CD4-positive, alpha-beta memory T cell (primary cell): ENCODE data around the gene CBFA2T3. TPM values are rescaled to one million over a fixed set of nuclear protein-coding genes. Genes with fewer than 3 reads are reported as not detected.
A peak's percentile ranks its signal among the peaks of the same experiment; 100 is the strongest.

Experiments
- CTCF ChIA-PET: fragments of 350-600 bp; sonication (Branson Sonifier 250); formaldehyde crosslinking; loops from one replicate; lab custom pipeline; 2021; ENCODE audit warnings: inconsistent platforms; ENCODE audit not compliant: partially characterized antibody; lab: Charles Lee
- POLR2A ChIA-PET: fragments of 350-600 bp; sonication (Branson Sonifier 250); formaldehyde crosslinking; loops from one replicate; lab custom pipeline; 2021; ENCODE audit not compliant: partially characterized antibody; lab: Charles Lee
- DNase-seq, 5 donors: peaks; one replicate each; pipeline versions ENCODE4 v3.0.0 to v3.0.0-alpha.2; 2020 to 2022; ENCODE audit warnings: mixed read lengths in 1 of 5
- H3K27ac ChIP-seq: one replicate; pipeline ENCODE4 v1.7.0; 2013; ENCODE audit warnings: low read depth, low read length
- H3K27me3 ChIP-seq: 2 replicates; pipeline ENCODE4 v1.7.0; 2013; ENCODE audit warnings: mild to moderate bottlenecking, low read length, moderate library complexity; ENCODE audit not compliant: insufficient read depth
- H3K36me3 ChIP-seq: 2 replicates; pipeline ENCODE4 v1.7.0; 2013; ENCODE audit warnings: mild to moderate bottlenecking, low read length, moderate library complexity; ENCODE audit not compliant: insufficient read depth
- H3K4me1 ChIP-seq: 2 replicates; pipeline ENCODE4 v1.7.0; 2013; ENCODE audit warnings: mild to moderate bottlenecking, low read length, moderate library complexity; ENCODE audit not compliant: insufficient read depth
- H3K4me3 ChIP-seq, 2 donors: one replicate each; pipeline ENCODE4 v1.7.0; 2013; ENCODE audit warnings: low read length in 2 of 2, mild to moderate bottlenecking in 1 of 2
- H3K9me3 ChIP-seq, 2 donors: one replicate each; pipeline ENCODE4 v1.7.0; 2013; ENCODE audit warnings: low read length in 2 of 2, control low read depth in 1 of 2; ENCODE audit not compliant: control insufficient read depth in 1 of 2
- H3K27ac Mint-ChIP-seq, 7 donors: one replicate each; pipeline ENCODE4 v1.8.0; 2020 to 2021; ENCODE audit warnings: mixed read lengths in 7 of 7, mild to moderate bottlenecking in 6 of 7, inconsistent platforms in 3 of 7, moderate library complexity in 3 of 7
- H3K27me3 Mint-ChIP-seq, 2 donors: one replicate each; pipeline ENCODE4 v1.8.0; 2020 to 2021; ENCODE audit warnings: mixed read lengths in 2 of 2
- H3K36me3 Mint-ChIP-seq, 2 donors: one replicate each; pipeline ENCODE4 v1.8.0; 2020 to 2021; ENCODE audit warnings: mixed read lengths in 2 of 2, inconsistent platforms in 1 of 2, mild to moderate bottlenecking in 1 of 2
- H3K4me1 Mint-ChIP-seq, 4 donors: one replicate each; pipeline ENCODE4 v1.8.0; 2020 to 2021; ENCODE audit warnings: mixed read lengths in 4 of 4, mild to moderate bottlenecking in 1 of 4
- H3K4me3 Mint-ChIP-seq, 8 donors: one replicate each; pipeline ENCODE4 v1.8.0; 2020 to 2021; ENCODE audit warnings: mixed read lengths in 8 of 8, mild to moderate bottlenecking in 7 of 8, moderate library complexity in 6 of 8, inconsistent platforms in 3 of 8
- H3K9me3 Mint-ChIP-seq, 8 donors: one replicate each; pipeline ENCODE4 v1.8.0; 2020 to 2021; ENCODE audit warnings: mixed read lengths in 8 of 8, mild to moderate bottlenecking in 5 of 8, inconsistent platforms in 3 of 8, moderate library complexity in 1 of 8
- intact Hi-C: fragments of 100-400 bp; cut with micrococcal nuclease; formaldehyde crosslinking; loops from one replicate; pipeline ENCODE4 v1.15.1; 2023
- polyA plus RNA-seq, 2 donors: library from polyadenylated mRNA; unstranded; fragments of 300-500 nt; fragmentation: Illumina TruSeq; gene quantifications; one replicate each; pipeline ENCODE4 v1.2.3, GENCODE V29; 2021
- total RNA-seq, 2 experiments: library from RNA; stranded (reverse); gene quantifications; one replicate each; pipeline ENCODE4 v1.2.3, GENCODE V29; 2021

Gene CBFA2T3
- total and polyA plus RNA-seq, 4 experiments from 2014 or later, result 0.11 to 0.14 TPM; not detected in 2

DNA sequence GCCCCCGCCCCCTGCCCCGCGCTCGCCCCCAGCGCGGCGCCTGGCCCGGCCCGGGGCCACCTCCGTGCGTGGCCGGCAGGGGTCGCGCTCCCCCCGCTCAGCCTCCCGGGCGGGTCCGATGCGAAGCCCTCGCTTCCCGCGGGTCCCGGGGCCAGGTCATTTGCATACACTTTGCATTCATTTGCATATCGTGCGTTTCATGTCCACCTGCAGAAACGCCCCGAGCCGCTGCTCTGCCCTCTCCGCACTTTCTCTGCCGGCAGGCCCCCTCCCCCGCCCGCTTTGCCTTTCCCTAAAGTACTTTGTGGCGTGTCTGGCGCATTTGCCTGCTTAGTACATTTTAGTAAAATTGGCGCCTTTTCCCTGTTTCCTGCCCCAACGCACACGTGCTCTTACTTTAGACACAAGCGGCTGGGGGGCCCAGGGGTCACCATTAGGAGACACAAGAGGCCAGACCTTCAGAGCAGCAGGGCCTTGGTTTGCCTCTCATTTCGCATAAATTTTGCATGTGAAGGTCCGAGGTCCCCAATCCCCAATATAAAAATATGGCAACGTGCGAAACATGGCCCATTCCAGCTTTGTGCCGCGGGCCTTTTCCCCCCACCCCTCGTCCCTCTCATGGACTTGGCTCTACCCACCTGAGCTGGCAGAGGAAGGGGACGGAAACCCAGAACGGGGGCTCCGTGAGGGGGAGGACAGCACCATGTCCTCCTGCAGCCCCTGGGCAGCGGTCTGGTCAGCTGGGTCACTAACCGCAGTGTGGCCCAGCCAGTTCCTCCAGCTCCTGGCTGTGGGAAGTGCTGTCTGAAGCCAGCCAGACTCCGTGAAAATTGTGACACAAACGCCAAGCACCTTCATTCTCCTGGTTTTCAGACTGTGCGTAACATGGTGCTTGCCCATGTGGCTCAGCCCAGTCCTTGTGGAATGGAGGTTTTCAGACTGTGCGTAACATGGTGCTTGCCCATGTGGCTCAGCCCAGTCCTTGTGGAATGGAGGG is 34.8 kb downstream of the CBFA2T3 start:
- peaks cover 17% of the 10 kb centered on the region for H3K27me3 ChIP-seq
- peaks cover 13% of the 10 kb centered on the region for H3K4me1 ChIP-seq
- H3K27ac ChIP-seq, result no peak overlapping the region
- no peak overlapping the region for H3K4me3 ChIP-seq
- peak overlapping the region in 7 of 8 donors; percentile 41 to 70 (median 52) for H3K4me3 Mint-ChIP-seq
- no peaks in the 10 kb centered on the region for H3K36me3 Mint-ChIP-seq
- no peaks in the 10 kb centered on the region for H3K9me3 ChIP-seq
- peaks cover 20 to 33% of the 10 kb centered on the region in 2 donors for H3K27me3 Mint-ChIP-seq
- intact Hi-C loops, result loop anchor here (1.0 kb wide), 2 partner anchors 225 to 274 kb away; no protein-coding TSS in a partner anchor
- POLR2A ChIA-PET, result interaction anchor here (1.0 to 1.1 kb wide), 2 partner anchors 173 to 276 kb away, joined by 3 read pairs; partner anchors contain the start of gene ZNF778
- CTCF ChIA-PET, result interaction anchor here (0.7 to 1.6 kb wide), 5 partner anchors 155 to 274 kb away, joined by 3 to 9 read pairs (median 4); no protein-coding TSS in a partner anchor
- DNase-seq, result peak in 4 of 5 donors; percentile 37 to 48 (median 42)
- no peaks in the 10 kb centered on the region for H3K36me3 ChIP-seq
- H3K4me1 Mint-ChIP-seq, result peaks cover 0 to 14% (median 9%) of the 10 kb centered on the region in 4 donors
- H3K27ac Mint-ChIP-seq, result peak overlapping the region in 1 of 7 donors; percentile 37
- H3K9me3 Mint-ChIP-seq, result no peaks in the 10 kb centered on the region

DNA sequence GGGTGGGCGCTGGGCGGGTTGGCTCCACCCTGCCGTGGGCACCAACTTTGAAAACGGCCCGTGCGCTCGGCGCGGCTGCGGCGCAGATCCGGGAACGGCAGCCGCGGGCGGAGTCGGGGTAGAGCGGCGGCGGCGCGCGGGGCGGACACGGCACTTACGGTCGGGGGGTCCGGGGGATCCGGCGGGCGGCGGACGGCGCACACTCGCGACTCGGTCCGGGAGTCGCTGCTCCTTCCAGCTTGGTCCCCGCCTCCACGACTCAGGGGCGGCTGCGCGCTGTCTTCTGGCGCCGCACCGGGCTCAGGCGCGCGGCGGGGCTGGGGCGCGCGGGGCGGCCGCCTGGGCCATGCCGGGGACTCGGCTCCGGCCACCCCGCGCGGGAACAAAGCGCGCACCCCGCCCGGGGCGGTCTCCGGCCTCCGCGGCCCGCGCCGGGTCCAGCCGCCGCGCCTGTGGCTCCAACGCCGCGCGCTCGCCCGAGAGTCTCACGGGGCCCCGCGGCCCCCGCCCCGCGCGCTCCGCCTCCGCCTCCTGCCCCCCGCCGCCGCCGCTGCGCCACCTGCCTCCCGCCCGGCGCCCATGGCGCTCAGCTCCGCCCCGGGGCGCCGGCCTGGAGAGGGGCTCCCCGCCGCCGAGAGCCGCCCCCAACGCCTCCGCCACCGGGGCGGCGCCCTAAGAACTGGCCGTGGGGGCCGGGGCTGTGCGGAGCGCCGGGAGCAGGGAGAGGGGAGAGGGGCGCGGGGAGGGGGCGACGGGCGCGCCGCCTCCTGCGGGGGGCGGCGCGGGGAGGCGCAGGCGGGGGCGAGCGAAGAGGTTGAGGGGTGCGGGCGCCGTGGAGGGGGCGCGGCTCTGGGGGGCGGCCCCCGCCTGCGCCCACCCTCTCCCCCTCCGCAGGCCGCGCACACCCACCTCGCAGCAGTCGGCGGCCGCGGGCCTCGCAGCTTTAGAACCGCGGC is 35.9 kb downstream of the CBFA2T3 start:
- no peak overlapping the region for H3K27ac ChIP-seq
- H3K27me3 Mint-ChIP-seq, result peaks cover 23 to 37% of the 10 kb centered on the region in 2 donors
- H3K36me3 ChIP-seq, result no peaks in the 10 kb centered on the region
- H3K27me3 ChIP-seq, result peaks cover 17% of the 10 kb centered on the region
- ChIA-PET POLR2A (interaction anchor here (1.0 kb wide), 2 partner anchors 174 to 277 kb away, joined by 3 to 4 read pairs; partner anchors contain the start of gene ZNF778), CTCF (no interaction called here)
- H3K9me3 ChIP-seq, result no peaks in the 10 kb centered on the region
- no peak for DNase-seq
- H3K36me3 Mint-ChIP-seq, result no peaks in the 10 kb centered on the region
- H3K4me1 ChIP-seq, result peaks cover 13% of the 10 kb centered on the region
- H3K27ac Mint-ChIP-seq, result no peak overlapping the region
- H3K4me3 ChIP-seq, result no peak overlapping the region
- intact Hi-C loops, result loop anchor here (1.0 kb wide), 1 partner anchor 226 kb away; no protein-coding TSS in a partner anchor
- peaks cover 0 to 14% (median 9%) of the 10 kb centered on the region in 4 donors for H3K4me1 Mint-ChIP-seq
- no peaks in the 10 kb centered on the region for H3K9me3 Mint-ChIP-seq
- H3K4me3 Mint-ChIP-seq, result no peak overlapping the region

DNA sequence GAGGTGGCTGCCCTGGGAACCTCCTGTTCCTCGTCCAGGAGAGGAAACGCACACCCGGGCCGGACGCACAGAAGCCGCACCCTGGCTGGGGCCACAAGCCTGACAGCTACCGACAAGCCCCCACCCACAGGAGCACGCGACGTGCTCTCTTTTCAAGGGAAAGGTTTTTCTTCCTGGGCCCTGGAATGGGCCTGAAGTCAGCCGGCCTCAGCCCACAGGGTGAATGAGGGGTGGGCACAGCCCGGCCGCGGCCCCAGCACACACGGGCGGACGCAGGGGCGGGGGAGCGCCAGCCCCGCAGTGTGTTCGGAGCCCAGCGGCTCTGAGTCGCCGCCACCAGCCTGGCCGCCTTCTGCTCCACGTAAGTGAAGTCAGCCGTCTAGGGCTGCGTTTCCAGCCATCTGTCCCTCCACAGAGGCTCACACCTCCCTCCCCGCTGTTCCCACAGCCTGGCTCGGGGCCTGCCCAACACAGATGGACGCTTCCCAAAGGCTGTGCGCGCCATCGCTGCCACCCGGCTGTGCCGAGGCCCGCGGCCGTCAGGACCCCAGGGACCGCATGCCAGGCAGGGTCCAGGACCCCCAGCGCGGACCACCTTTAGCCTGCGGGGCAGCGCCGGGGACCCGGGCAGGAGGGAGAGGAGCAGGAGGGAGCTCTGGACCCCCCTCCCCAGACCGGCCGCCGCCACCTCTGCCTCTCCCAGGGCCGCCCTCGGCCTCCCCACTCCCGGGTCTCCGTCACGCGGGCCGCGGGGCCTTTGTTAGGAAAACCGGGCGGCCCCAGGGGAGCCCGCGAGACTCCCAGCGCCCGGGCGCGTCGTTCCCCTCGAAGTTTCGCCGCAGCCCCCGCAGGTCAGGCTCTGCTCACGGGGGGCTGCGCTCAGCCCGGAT is 36.8 kb downstream of the CBFA2T3 start:
- intact Hi-C loops, result no loop called here
- peaks cover 13% of the 10 kb centered on the region for H3K4me1 ChIP-seq
- ChIA-PET POLR2A (interaction anchor here (1.0 kb wide), 1 partner anchor 277 kb away, joined by 4 read pairs; the partner anchor contains the start of gene ZNF778), CTCF (no interaction called here)
- no peaks in the 10 kb centered on the region for H3K9me3 ChIP-seq
- DNase-seq, result no peak
- peaks cover 23 to 37% of the 10 kb centered on the region in 2 donors for H3K27me3 Mint-ChIP-seq
- H3K27ac ChIP-seq, result no peak overlapping the region
- H3K9me3 Mint-ChIP-seq, result no peaks in the 10 kb centered on the region
- H3K36me3 Mint-ChIP-seq, result no peaks in the 10 kb centered on the region
- H3K4me3 Mint-ChIP-seq, result peak overlapping the region in 2 of 8 donors; percentile 13 to 71
- H3K4me1 Mint-ChIP-seq, result peaks cover 0 to 14% (median 9%) of the 10 kb centered on the region in 4 donors
- no peaks in the 10 kb centered on the region for H3K36me3 ChIP-seq
- H3K27ac Mint-ChIP-seq, result no peak overlapping the region
- H3K27me3 ChIP-seq, result peaks cover 17% of the 10 kb centered on the region
- no peak overlapping the region for H3K4me3 ChIP-seq

DNA sequence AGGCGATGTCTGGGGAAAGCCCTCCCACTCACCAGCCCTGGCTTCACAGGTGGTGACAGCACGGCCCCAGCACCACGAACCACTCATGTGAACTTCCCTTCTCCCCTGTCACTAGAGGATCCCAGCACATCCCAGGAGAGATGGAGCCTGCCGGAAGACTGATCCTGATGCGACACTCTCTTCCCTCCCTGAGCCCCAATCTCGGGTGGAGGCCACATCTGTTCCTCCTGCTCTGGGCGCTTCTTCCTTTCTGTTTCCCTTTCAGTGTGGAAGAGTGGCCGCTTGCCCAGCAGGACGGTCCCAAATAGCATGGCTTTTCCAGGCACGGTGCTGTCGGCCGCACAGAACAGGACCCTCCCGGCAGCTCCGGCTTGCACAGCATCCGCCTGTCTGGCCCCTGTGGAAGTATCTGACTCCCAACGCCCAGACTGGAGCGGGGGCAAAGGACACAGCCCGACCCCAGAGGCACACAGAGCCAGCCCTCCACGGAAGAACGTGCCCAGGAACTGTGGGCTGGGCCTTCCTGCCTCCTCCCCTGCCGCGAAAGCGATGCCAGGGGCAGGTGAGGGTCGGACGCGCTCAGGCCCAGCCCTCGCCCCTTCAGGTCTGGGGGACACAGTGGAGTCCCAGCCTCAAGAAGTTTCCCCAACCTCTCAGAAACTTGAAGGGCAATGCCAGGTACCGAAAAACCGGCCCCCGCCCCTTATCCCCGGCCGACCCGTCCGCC is 37.6 kb downstream of the CBFA2T3 start:
- H3K4me1 ChIP-seq, result peaks cover 13% of the 10 kb centered on the region
- H3K4me3 ChIP-seq, result no peak overlapping the region
- H3K36me3 ChIP-seq, result no peaks in the 10 kb centered on the region
- Mint-ChIP-seq H3K27ac (peak overlapping the region in 1 of 7 donors; percentile 70), H3K9me3 (no peaks in the 10 kb centered on the region), H3K4me3 (peak overlapping the region in 7 of 8 donors; percentile 10 to 71 (median 61)), H3K36me3 (no peaks in the 10 kb centered on the region), H3K4me1 (peaks cover 0 to 14% (median 9%) of the 10 kb centered on the region in 4 donors), H3K27me3 (peaks cover 19 to 34% of the 10 kb centered on the region in 2 donors)
- DNase-seq, result no peak
- CTCF ChIA-PET, result no interaction called here
- peaks cover 17% of the 10 kb centered on the region for H3K27me3 ChIP-seq
- intact Hi-C loops, result no loop called here
- no peak overlapping the region for H3K27ac ChIP-seq
- POLR2A ChIA-PET, result no interaction called here
- H3K9me3 ChIP-seq, result no peaks in the 10 kb centered on the region

GRCh38 chr16:88938777-88939244 is 38.2 kb downstream of the CBFA2T3 start:
- no peak overlapping the region for H3K4me3 ChIP-seq
- peaks cover 19 to 32% of the 10 kb centered on the region in 2 donors for H3K27me3 Mint-ChIP-seq
- peak overlapping the region in 1 of 7 donors; percentile 70 for H3K27ac Mint-ChIP-seq
- no peaks in the 10 kb centered on the region for H3K9me3 Mint-ChIP-seq
- no peak overlapping the region for H3K27ac ChIP-seq
- ChIA-PET CTCF (no interaction called here), POLR2A (no interaction called here)
- no peaks in the 10 kb centered on the region for H3K36me3 Mint-ChIP-seq
- peaks cover 13% of the 10 kb centered on the region for H3K4me1 ChIP-seq
- H3K4me1 Mint-ChIP-seq, result peaks cover 0 to 14% (median 9%) of the 10 kb centered on the region in 4 donors
- H3K4me3 Mint-ChIP-seq, result peak overlapping the region in 6 of 8 donors; percentile 23 to 67 (median 56)
- H3K27me3 ChIP-seq, result peaks cover 17% of the 10 kb centered on the region
- peak in 1 of 5 donors; percentile 16 for DNase-seq
- no peaks in the 10 kb centered on the region for H3K9me3 ChIP-seq
- no peaks in the 10 kb centered on the region for H3K36me3 ChIP-seq
- intact Hi-C loops, result no loop called here
